ENCODE data around the gene LRRC74B.
A peak's percentile ranks its signal among the peaks of the same experiment; 100 is the strongest.
"Not testable (repeated sequence)": the region's sequence is repeated elsewhere in the genome, so short reads cannot be mapped to it uniquely, and the experiment has no call there.

LRRC74B gene

GRCh38 chr22:21080435-21081137, 34.8 kb downstream of the LRRC74B start:
- DNase-seq: no peak

GRCh38 chr22:21082248-21082647, 36.5 kb downstream of the LRRC74B start:
- DNase-seq: no peak

GRCh38 chr22:21087119-21087518, 41.4 kb downstream of the LRRC74B start:
- DNase-seq: no peak

GRCh38 chr22:21087926-21088325, 42.2 kb downstream of the LRRC74B start:
- DNase-seq: not testable (repeated sequence)

GRCh38 chr22:21091220-21091619, 45.5 kb downstream of the LRRC74B start:
- not testable (repeated sequence) for DNase-seq

GRCh38 chr22:21092797-21093554, 47.2 kb downstream of the LRRC74B start:
- DNase-seq: no peak

GRCh38 chr22:21093555-21094137, 47.9 kb downstream of the LRRC74B start:
- not testable (repeated sequence) for DNase-seq

GRCh38 chr22:21094911-21095772, 49.4 kb downstream of the LRRC74B start:
- DNase-seq: no peak

- DNase-seq: no peak
Observed at GRCh38 chr22:21095773-21096107, 50.0 kb downstream of the LRRC74B start.

GRCh38 chr22:21096878-21097277, 51.1 kb downstream of the LRRC74B start:
- not testable (repeated sequence) for DNase-seq

GRCh38 chr22:21098099-21098671, 52.4 kb downstream of the LRRC74B start:
- no peak for DNase-seq

GRCh38 chr22:21099578-21099977, 53.8 kb downstream of the LRRC74B start:
- no peak for DNase-seq

- no peak for DNase-seq
Observed at GRCh38 chr22:21100149-21101032, 54.6 kb downstream of the LRRC74B start.

- no peak for DNase-seq
Observed at GRCh38 chr22:21101877-21102638, 56.3 kb downstream of the LRRC74B start.

- DNase-seq: peak; percentile 26
Observed at GRCh38 chr22:21102659-21103267, 57.0 kb downstream of the LRRC74B start.

- no peak for DNase-seq
Observed at GRCh38 chr22:21103633-21104032, 57.9 kb downstream of the LRRC74B start.

GRCh38 chr22:21104126-21104691, 58.5 kb downstream of the LRRC74B start:
- no peak for DNase-seq

GRCh38 chr22:21105294-21105693, 59.5 kb downstream of the LRRC74B start:
- DNase-seq: no peak

- DNase-seq: no peak
Observed at GRCh38 chr22:21106000-21106399, 60.3 kb downstream of the LRRC74B start.
